Measurements from ENCODE around the gene DPM2.

Gene DPM2

DNA sequence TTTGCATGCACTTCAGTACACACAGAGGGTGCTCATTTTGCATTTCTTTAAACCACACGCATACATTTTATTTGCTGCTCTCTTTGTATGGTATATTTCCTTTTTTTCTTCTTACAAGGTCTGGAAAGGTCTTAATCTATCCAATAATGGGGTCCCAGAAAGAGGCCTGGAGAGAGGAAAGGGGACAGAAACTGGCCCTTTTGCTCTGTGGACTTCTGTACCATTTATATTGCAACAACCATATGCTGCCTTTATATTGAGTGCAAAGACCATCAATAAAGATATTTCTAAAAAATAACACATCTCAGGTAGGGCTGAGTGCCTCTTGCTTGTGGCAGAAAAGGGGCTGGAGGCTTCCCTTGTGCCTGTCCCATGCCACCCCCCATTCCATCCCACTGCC lies 15.5 kb upstream of the DPM2 start:
- no peak overlapping the region for H3K9ac ChIP-seq (ENCODE audit: low read length)
- H3K27ac ChIP-seq (ENCODE audit: low read depth, low read length): no peak overlapping the region
- no peaks in the 10 kb centered on the region for H3K9me2 ChIP-seq (replicated peaks; ENCODE audit: insufficient read depth, low read length)
- H3K9me3 ChIP-seq (ENCODE audit: insufficient read depth, low read length): no peaks in the 10 kb centered on the region
- no peak overlapping the region for H2AFZ ChIP-seq (ENCODE audit: low read depth, low read length, severe bottlenecking)
- H3K27me3 ChIP-seq (ENCODE audit: low read length): no peaks in the 10 kb centered on the region
- H3F3A ChIP-seq (ENCODE audit: insufficient read depth): no peaks in the 10 kb centered on the region
- peaks cover 95% of the 10 kb centered on the region for H3K79me2 ChIP-seq (ENCODE audit: insufficient read depth, low read length)
- peaks cover 12% of the 10 kb centered on the region; the same call in 1 of the 2 replicates for H4K20me1 ChIP-seq (ENCODE audit: low read depth, low read length)
- peaks cover 2% of the 10 kb centered on the region; the same call in 1 of the 2 replicates for H3K36me3 ChIP-seq (ENCODE audit: low read length)
- no peak overlapping the region for H3K4me2 ChIP-seq (ENCODE audit: low read depth, low read length, poor library complexity, severe bottlenecking)
- no peak for TF ChIP-seq EZH2phosphoT487 (conservative IDR thresholded peaks at IDR 0.05; ENCODE audit: low read length)
- no peak overlapping the region for H3K4me3 ChIP-seq (ENCODE audit: insufficient read depth, low read length, poor library complexity, severe bottlenecking)

- Histone ChIP-seq H4K20me1 (ENCODE audit: low read depth, low read length) (peaks cover 4% of the 10 kb centered on the region; the same call in 1 of the 2 replicates), H3K27ac (ENCODE audit: low read depth, low read length) (no peak overlapping the region), H3K9ac (ENCODE audit: low read length) (no peak overlapping the region), H3K4me3 (ENCODE audit: insufficient read depth, low read length, poor library complexity, severe bottlenecking) (no peak overlapping the region), H3K36me3 (ENCODE audit: low read length) (no peaks in the 10 kb centered on the region), H3K9me3 (ENCODE audit: insufficient read depth, low read length) (no peaks in the 10 kb centered on the region), H2AFZ (ENCODE audit: low read depth, low read length, severe bottlenecking) (no peak overlapping the region), H3K9me2 (replicated peaks; ENCODE audit: insufficient read depth, low read length) (no peaks in the 10 kb centered on the region), H3K27me3 (ENCODE audit: low read length) (no peaks in the 10 kb centered on the region), H3K79me2 (ENCODE audit: insufficient read depth, low read length) (peaks cover 73% of the 10 kb centered on the region), H3K4me2 (ENCODE audit: low read depth, low read length, poor library complexity, severe bottlenecking) (no peak overlapping the region), H3F3A (ENCODE audit: insufficient read depth) (no peaks in the 10 kb centered on the region)
- TF ChIP-seq, protein P1, sequence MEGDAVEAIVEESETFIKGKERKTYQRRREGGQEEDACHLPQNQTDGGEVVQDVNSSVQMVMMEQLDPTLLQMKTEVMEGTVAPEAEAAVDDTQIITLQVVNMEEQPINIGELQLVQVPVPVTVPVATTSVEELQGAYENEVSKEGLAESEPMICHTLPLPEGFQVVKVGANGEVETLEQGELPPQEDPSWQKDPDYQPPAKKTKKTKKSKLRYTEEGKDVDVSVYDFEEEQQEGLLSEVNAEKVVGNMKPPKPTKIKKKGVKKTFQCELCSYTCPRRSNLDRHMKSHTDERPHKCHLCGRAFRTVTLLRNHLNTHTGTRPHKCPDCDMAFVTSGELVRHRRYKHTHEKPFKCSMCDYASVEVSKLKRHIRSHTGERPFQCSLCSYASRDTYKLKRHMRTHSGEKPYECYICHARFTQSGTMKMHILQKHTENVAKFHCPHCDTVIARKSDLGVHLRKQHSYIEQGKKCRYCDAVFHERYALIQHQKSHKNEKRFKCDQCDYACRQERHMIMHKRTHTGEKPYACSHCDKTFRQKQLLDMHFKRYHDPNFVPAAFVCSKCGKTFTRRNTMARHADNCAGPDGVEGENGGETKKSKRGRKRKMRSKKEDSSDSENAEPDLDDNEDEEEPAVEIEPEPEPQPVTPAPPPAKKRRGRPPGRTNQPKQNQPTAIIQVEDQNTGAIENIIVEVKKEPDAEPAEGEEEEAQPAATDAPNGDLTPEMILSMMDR (IDR thresholded peaks at IDR 0.05; ENCODE audit: insufficient read depth, low read length, poor library complexity, severe bottlenecking): no peak
- TF ChIP-seq EZH2phosphoT487 (conservative IDR thresholded peaks at IDR 0.05; ENCODE audit: low read length): no peak
Observed at GRCh38 chr9:127950513-127951289, 13.0 kb upstream of the DPM2 start.

DNA sequence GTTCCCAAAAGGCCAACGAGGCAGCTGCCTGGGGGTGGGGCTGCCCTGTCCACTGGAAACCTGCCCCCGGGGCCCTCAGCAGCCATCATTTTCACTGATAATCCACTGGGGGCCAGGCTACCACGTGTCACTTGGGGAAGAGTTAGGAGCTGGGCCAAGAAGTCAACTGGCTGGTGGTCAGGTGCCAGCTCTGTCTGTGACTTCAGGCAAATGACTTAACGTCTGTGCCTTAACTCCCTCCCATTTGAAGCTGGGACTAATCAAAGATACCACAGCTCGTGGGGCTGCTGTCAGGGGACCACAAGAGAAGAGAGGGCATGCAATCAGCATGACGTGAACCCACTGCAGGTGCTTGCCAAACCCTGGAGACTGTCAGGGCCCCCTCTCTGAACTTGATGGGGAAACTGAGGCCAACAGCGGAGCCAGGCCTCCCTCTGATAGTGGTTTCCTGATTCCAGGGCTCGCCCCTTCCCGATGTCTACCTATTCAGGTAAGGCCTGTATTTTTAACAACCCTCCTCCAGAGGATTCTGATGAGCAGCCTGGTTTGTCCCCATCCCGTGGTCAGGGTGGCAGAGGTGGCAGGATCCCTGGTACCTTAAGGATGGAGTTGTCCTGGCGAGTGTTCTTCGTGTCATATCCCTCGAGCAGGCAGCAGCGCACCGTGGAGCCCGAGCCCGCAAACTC lies 12.3 kb upstream of the DPM2 start:
- TF ChIP-seq EZH2phosphoT487 (conservative IDR thresholded peaks at IDR 0.05; ENCODE audit: low read length): no peak
- TF ChIP-seq, protein P1 (IDR thresholded peaks at IDR 0.05; ENCODE audit: insufficient read depth, low read length, poor library complexity, severe bottlenecking): no peak
- no peaks in the 10 kb centered on the region for H3K27me3 ChIP-seq (ENCODE audit: low read length)
- peaks cover 66% of the 10 kb centered on the region for H3K79me2 ChIP-seq (ENCODE audit: insufficient read depth, low read length)
- H3F3A ChIP-seq (ENCODE audit: insufficient read depth): no peaks in the 10 kb centered on the region
- no peak overlapping the region for H3K9ac ChIP-seq (ENCODE audit: low read length)
- no peaks in the 10 kb centered on the region for H3K9me2 ChIP-seq (replicated peaks; ENCODE audit: insufficient read depth, low read length)
- H3K36me3 ChIP-seq (ENCODE audit: low read length): no peaks in the 10 kb centered on the region
- H3K9me3 ChIP-seq (ENCODE audit: insufficient read depth, low read length): no peaks in the 10 kb centered on the region
- no peak overlapping the region for H3K4me3 ChIP-seq (ENCODE audit: insufficient read depth, low read length, poor library complexity, severe bottlenecking)
- no peak overlapping the region for H3K4me2 ChIP-seq (ENCODE audit: low read depth, low read length, poor library complexity, severe bottlenecking)
- H2AFZ ChIP-seq (ENCODE audit: low read depth, low read length, severe bottlenecking): no peak overlapping the region
- peaks cover 4% of the 10 kb centered on the region; the same call in 1 of the 2 replicates for H4K20me1 ChIP-seq (ENCODE audit: low read depth, low read length)
- H3K27ac ChIP-seq (ENCODE audit: low read depth, low read length): no peak overlapping the region
